NCI-H2107 treated with DMSO at 0.1 percent for 48 hours (cell line): Measurements from ENCODE around the gene RAB8A.
A peak's percentile ranks its signal among the peaks of the same experiment; 100 is the strongest.
"Not testable (repeated sequence)": the region's sequence is repeated elsewhere in the genome, so short reads cannot be mapped to it uniquely, and the experiment has no call there.

ENCODE experiments used
- DNase-seq: peaks from one replicate; lab custom pipeline; 2025; ENCODE audit not compliant: unreplicated experiment; lab: John Stamatoyannopoulos, UW

RAB8A gene

DNA sequence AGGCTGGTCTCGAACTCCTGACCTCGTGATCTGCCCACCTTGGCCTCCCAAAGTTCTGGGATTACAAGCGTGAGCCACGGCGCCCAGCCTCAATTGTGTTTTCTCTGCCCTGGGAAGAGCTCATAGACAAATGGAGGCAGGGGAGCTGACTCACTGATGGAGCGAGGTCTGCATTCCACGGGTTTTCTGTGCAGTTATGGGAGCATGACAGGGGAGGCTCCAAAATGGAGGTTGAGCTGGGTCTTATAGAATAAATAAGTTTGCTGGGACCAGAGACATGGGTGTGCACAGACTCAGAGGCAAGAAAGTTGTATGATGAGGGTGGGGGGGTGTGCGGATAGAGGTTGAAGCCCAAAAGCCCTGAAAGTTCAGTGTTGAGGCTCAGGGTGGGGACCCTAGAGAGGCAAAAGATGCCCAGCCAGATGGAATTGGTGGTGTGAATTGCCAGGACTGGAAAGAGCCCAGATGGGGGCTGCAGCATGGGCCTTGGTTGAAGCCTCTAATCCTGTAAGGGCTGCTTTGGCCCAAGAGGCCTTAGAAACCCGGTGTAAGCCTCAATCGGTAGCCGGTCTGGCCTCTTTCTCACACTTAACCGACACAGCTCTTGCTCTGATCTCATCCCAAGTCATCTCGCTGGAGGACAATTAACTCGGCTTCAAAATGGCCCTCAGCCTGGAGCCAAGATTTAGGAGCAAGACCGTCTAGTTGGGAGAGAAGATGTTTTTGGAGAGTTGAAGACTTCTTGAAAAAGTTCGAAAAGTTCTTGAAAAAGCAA is 33.5 kb upstream of the RAB8A start:
- no peak for DNase-seq

DNA sequence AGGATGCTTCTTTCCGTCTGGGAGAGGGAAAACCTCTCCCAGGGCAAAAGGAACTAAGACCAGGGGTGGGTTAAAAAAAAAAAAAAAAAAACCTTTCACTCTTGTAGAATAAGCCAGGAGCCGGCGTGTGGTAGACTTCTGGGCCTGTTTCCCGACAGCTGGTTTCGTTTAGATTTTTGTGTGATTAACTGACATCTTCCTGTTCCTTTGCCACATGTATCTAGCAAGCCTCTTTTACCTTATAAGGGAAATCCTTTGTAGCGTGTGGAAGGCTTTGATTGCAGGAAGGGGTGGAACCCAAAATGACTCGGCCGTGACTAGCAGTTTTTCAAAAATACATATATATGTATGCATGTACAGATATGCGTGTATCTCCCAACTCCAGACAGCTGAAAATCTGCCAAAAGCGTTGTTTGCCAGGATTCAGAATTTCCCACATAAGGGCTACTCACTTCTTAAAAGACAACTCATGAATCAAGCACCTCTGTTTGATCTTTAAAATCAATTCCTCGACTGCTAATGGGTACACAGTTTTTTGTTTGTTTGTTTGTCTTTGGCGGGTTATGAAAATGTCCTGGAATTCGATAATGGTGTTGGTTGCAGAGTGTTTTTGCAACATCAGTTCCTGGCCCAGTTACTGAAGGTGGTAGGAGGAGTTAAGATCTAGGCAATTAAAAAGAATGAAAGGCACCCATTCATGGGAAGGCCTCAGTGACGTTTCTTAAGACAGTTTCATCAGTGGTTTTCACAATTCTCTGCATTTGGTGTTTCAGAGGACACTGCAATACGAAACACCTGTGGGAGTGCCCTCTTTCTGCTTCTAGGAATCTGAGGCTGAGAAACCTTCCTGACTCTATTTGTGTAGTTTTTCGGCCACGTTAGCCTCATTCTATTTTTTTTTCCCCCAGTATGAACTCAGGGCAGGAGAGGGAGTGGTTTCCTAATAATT is 32.7 kb upstream of the RAB8A start:
- no peak for DNase-seq

DNA sequence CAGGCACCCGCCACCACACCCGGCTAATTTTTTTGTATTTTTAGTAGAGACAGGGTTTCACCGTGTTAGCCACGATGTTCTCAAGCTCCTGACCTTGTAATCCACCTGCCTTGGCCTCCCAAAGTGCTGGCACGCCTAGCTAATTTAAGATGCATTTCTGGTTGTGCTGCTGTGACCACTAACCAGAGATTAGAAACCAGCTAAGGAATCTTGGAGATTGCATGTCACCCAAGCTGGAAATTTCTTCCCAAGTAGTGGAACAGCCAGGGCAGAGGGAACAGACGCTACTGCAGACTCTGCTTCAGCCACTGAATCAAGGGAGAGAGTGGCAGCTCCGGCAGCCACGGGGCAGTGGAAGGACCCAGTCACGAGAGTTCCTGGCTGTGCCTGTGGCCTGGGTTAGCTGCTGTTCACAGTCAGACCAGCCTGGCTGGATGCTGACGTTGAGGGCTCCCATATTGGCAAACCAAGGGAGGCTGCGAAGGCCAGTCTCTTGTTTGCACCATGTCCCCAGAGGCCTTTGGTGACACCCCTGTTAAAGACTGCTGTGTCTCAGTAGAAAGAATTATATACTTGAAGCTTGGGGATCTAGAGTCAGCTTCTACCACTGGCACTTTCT is 27.5 kb upstream of the RAB8A start:
- no peak for DNase-seq

DNA sequence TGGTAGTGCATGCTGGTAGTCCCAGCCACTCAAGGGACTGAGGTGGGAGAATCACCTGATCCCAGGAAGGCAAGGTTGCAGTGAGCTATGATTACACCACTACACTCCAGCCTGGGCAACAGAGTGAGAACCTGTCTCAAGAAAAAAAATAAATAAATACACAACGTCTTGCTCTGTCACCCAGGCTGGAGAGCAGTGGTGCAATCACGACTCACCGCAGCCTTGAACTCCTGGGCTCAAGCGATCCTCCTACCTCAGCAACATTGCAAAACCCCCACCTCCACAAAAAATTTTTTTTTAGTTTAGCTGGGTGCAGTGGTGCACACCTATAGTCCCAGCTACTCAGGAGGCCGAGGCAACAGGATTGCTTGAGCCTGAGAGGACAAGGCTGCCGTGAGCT is 26.6 kb upstream of the RAB8A start:
- no peak for DNase-seq

DNA sequence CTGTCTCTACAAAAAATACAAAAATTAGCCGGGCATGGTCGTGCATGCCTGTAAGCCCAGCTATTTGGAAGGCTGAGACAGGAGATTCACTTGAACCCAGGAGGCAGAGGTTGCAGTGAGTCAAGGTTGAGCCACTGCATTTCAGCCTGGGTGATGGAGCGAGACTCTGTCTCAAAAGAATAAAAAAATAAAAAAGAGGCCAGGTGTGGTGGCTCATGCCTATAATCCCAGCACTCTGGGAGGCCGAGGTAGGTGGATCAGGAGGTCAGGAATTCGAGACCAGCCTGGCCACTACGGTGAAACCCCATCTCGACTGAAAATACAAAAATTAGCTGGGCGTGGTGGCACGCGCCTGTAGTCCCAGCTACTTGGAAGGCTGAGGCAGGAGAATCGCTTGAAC is 24.3 kb upstream of the RAB8A start:
- DNase-seq, result not testable (repeated sequence)

DNA sequence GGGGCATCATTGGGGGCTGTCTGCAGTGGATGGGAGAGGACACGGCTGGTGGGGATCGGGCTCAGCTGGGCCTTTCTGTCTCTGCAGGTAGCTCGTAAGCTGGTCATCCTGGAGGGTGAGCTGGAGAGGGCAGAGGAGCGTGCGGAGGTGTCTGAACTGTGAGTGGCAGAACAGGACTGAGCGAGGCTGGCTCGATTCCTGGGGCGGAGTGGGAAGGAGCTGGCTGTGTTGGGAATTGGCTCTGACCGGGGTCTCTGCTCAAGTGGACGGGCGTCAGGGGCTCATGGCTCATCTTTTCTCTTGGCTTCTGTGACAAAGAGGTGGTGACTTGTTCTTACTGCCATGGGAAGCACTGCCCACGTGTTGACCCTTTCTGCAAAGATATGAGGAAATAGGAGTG is 23.7 kb upstream of the RAB8A start:
- DNase-seq, result no peak

DNA sequence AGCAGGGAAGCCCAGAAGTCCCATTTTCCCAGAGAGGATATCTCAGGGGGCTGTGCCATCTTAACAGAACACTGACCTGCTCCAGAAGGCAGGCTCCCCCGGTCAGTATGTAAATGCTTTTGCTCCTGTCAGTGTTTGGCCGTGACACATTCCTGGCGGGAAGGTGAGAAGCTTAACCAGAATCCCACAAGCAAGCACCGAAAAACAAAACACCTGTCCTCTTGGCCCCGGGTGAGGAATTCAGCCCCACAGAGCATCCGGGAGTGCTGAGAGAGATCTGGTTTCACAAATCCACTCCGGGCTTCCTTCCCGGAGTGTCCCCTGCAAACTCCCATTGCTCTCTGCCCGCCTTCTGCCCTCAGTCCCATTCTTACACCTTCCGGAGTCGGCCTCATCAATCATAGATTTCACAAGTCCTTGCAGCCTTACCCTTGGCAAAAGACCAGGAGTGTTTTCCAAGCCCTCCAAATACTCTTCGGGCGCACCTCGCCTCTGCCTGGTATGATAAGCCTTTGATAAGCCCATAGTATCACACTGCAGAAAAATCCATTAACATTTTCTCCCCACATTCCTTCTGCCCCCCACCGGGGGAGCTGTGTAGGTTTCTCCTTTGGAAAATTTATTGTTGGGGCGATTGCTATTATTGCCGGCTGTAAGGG is 23.2 kb upstream of the RAB8A start:
- DNase-seq, result peak; percentile 65

DNA sequence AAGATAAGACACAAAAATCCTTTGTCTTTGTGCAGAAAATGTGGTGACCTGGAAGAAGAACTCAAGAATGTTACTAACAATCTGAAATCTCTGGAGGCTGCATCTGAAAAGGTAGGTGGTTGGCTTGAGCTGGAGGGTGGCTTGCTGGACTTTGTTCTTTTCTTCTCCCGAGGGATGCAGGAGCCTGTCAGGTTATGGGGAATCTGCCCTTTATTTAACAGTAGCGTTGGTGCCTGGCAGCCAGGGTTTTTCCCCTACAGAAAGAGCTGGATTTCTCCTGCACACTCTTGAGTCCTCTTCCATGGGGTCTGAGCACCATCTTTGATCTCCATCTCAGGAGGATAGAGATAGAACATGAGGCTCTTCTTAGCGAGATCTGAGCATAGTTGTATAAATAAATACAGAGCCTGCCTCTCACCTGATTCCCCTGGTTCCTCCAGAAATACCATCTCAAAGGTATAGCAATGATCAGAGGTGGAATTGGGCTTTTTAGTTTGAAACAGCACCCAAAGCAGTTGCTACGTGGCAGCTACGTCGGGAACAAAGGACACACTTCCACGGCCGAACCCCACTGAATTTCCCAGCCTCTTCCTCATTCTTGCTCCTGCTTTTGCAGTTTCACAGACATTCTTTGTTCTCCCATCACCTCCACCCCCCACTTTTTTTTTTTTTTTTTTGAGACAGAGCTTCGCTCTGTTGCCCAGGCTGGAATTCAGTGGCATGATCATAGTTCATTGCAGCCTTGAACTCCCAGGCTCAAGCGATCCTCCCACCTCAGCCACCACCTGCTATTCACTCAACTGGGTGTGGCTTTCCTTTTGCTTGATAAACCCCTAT is 22.5 kb upstream of the RAB8A start:
- DNase-seq, result no peak

DNA sequence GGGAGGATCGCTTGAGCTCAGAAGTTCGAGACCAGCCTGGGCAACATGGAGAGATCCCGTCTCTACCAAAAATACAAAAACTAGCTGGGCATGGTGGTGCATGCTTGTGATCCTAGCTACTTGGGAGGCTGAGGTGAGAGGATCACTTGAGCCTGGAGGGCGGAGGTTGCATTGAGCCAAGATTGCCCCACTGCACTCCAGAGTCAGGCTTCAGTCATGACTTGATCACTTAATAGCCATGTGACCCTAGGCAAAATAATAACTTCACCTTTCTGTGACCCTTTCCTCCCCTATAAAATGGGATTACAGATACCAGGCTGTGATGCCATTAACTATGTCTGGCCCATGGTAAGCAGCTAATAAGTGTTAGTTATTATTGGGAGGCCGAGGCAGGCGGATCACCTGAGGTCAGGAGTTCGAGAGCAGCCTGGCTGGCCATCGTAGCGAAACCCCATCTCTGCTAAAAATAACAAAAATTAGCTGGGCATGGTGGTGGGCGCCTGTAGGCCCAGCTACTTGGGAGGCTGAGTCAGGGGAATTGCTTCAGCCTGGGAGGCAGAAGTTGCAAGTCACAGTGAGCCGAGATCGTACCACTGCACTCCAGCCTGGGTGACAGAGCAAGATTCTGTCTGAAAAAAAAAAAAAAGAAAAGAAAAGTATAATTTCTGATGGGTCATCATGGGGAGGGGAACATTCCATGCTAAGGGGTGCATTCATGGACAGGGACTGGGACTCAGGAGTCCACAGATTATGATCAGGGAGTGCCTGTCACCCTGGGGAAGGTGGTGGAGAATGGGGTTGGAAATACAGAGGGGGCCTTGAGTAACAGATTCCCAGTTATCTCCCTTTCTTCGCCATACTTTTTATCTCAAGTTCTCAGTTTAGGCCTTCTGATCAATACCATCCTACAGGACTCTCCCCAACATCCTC is 19.9 kb upstream of the RAB8A start:
- DNase-seq, result no peak

GRCh38 chr19:16094360-16095070 is 17.2 kb upstream of the RAB8A start:
- DNase-seq, result no peak

- DNase-seq, result no peak
These were observed 16.6 kb upstream of the RAB8A start for GRCh38 chr19:16095071-16095571.

DNA sequence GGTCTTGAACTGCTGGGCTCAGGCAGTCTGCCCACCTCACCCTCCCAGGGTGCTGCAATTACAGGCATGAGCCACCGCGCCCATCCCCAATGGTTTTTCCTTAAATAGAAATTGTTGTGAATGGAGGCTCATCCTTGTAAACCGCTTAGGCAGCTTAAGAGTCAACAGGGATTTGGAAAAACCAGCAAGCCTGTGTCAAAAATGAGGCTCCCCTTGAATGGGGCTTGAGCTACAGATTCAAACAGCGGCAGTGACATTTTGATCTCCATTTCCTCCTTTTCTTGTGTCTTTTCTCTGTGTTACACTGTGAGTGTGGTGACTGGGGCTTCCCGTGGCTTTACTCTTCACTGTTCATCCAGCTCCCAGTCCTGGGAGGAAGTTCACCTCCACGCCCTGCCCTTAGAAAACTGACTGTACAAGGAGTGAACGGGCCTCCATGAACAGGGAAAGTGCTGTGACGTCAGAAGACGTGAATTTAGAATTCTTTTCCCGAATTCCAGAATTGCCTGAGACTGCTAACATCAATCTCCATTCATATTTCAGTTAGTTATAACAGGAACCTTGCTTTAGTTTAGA is 15.3 kb upstream of the RAB8A start:
- DNase-seq, result no peak

- no peak for DNase-seq
These were observed 13.3 kb upstream of the RAB8A start for GRCh38 chr19:16098416-16098768.

DNA sequence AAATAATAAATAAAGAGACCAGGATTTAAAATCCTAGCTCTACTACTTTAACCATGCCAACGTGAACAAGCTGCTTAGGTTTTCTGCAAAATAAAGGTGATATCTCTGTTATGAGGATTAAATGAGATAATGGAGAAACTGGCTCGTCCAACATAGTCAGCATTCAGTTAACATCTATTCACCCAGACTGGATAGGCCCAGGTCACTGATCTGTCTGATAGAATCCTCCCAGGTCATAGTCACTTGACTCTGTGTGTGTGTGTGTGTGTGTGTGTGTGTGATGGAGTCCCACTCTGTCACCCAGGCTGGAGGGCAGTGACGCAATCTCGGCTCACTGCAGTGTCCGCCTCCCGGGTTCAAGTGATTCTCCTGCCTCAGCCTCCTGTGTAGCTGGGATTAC is 12.9 kb upstream of the RAB8A start:
- no peak for DNase-seq

GRCh38 chr19:16099314-16099965 is 12.2 kb upstream of the RAB8A start:
- not testable (repeated sequence) for DNase-seq

GRCh38 chr19:16100524-16100923 is 11.2 kb upstream of the RAB8A start:
- DNase-seq, result no peak

GRCh38 chr19:16104722-16105121 is 7.0 kb upstream of the RAB8A start:
- DNase-seq, result no peak

DNA sequence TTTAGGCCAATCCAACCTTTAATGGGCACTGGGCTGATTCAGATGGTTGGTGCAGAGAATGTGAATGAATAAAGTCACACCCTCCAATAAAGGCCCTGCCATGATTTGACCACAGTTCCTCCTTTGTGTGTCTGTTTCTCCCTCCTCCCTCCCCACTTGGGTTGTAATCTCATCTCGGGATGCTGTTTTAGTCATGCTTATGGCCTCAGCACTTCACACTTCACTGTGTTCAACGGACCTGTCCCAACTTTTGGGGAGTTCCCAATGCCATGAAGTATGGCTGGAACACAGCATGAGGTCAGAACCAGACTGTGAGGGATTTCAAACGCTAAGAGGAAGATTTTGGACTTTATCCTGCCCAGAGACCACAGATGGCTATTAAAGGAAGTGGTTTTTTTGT is 5.6 kb upstream of the RAB8A start:
- no peak for DNase-seq
